ENCODE data around the gene MAN1C1.

GRCh38 chr1:25715888-25716287 lies 99.3 kb downstream of the MAN1C1 start:
- no peak for TF ChIP-seq CTCF (IDR thresholded peaks at IDR 0.05)
- no peak for TF ChIP-seq POLR2A (IDR thresholded peaks at IDR 0.05)
- no peak for TF ChIP-seq EP300 (IDR thresholded peaks at IDR 0.05)
- no peak for TF ChIP-seq POLR2AphosphoS5 (IDR thresholded peaks at IDR 0.05)

Measured in sigmoid colon (tissue), 4 donors.